Sigmoid colon (tissue), 7 donors: ENCODE measurements around the gene LIMK2. TPM values are rescaled to one million over a fixed set of nuclear protein-coding genes. Genes with fewer than 3 reads are reported as not detected.

Experiments used
- DNase-seq: peaks from one replicate; pipeline ENCODE4 v3.0.0-alpha.2; 2019
- H3K27ac ChIP-seq, 4 donors: fragments of 200-600 bp; sonication (generic); one replicate each; pipeline ENCODE4 v1.5.1; 2016 to 2019; ENCODE audit warnings: mild to moderate bottlenecking in 1 of 4
- H3K27me3 ChIP-seq, 3 donors: fragments of 200-600 bp; sonication (generic); one replicate each; pipeline ENCODE4 v1.5.1; 2019; ENCODE audit warnings: mild to moderate bottlenecking in 1 of 3
- H3K36me3 ChIP-seq, 4 donors: fragments of 200-600 bp; sonication (generic); one replicate each; pipeline ENCODE4 v1.5.1; 2016 to 2019
- H3K4me1 ChIP-seq, 4 donors: fragments of 200-600 bp; sonication (generic); one replicate each; pipeline ENCODE4 v1.5.1; 2017 to 2019
- H3K4me3 ChIP-seq, 4 donors: fragments of 200-600 bp; sonication (generic); one replicate each; pipeline ENCODE4 v1.5.1; 2017 to 2019; ENCODE audit warnings: mild to moderate bottlenecking in 2 of 4, moderate library complexity in 1 of 4
- H3K9me3 ChIP-seq, 4 donors: fragments of 200-600 bp in 3 of 4; sonication (generic) in 3 of 4; one replicate each; pipeline versions ENCODE4 v1.5.1 to v1.6.1; 2013 to 2019
- EP300 ChIP-seq, 4 donors: sonication (generic); formaldehyde crosslinking; IDR thresholded peaks; one replicate each; pipeline ENCODE4 v1.6.1; 2017; ENCODE audit warnings: antibody characterized with exemption in 4 of 4
- POLR2A ChIP-seq, 2 donors: fragments of 450-650 bp; IDR thresholded peaks; one replicate each; pipeline ENCODE4 v1.6.1; 2016; ENCODE audit warnings: antibody characterized with exemption in 2 of 2, mild to moderate bottlenecking in 2 of 2, moderate library complexity in 2 of 2
- POLR2AphosphoS5 ChIP-seq, 4 donors: sonication (generic); formaldehyde crosslinking; IDR thresholded peaks; one replicate each; pipeline ENCODE4 v1.6.1; 2017; ENCODE audit warnings: antibody characterized with exemption in 4 of 4
- WGBS, 2 donors: extraction: QIAGEN DNeasy Blood & Tissue Kit; methylation state at CpG; one replicate each; pipeline ENCODE4 v1.1.7; 2013; 5-methylcytosine and 5-hydroxymethylcytosine counted together
- intact Hi-C: fragments of 100-400 bp; cut with DNase I; formaldehyde crosslinking; loops from one replicate; pipeline ENCODE4 v1.15.1; 2023
- polyA plus RNA-seq, 3 donors: library from polyadenylated mRNA; stranded (reverse); fragments of 200-250 nt; gene quantifications; one replicate each; pipeline ENCODE4 v1.2.3, GENCODE V29; 2013
- total RNA-seq, 4 donors: library from RNA; depleted of rRNA; stranded (reverse); fragments of >200 nt; gene quantifications; one replicate each; pipeline ENCODE4 v1.1.0, GENCODE V29; 2016
- TF ChIP-seq, protein P1 (sequence below), 4 experiments: fragments of 450-650 bp in 3 of 4; fragments of 200-600 bp in 1 of 4; IDR thresholded peaks; one replicate each; pipeline ENCODE4 v1.5.1; 2016 to 2019; ENCODE audit warnings: antibody characterized with exemption in 4 of 4, mild to moderate bottlenecking in 3 of 4, moderate library complexity in 2 of 4
- donor health status: healthy with polysubstance abuse.
- donor health status: Bipolar disorder and iron deficiency.
- donor health status: healthy.

Gene LIMK2
- total and polyA plus RNA-seq, 7 donors = 10.3 to 58.7 (median 20.8) TPM

DNA sequence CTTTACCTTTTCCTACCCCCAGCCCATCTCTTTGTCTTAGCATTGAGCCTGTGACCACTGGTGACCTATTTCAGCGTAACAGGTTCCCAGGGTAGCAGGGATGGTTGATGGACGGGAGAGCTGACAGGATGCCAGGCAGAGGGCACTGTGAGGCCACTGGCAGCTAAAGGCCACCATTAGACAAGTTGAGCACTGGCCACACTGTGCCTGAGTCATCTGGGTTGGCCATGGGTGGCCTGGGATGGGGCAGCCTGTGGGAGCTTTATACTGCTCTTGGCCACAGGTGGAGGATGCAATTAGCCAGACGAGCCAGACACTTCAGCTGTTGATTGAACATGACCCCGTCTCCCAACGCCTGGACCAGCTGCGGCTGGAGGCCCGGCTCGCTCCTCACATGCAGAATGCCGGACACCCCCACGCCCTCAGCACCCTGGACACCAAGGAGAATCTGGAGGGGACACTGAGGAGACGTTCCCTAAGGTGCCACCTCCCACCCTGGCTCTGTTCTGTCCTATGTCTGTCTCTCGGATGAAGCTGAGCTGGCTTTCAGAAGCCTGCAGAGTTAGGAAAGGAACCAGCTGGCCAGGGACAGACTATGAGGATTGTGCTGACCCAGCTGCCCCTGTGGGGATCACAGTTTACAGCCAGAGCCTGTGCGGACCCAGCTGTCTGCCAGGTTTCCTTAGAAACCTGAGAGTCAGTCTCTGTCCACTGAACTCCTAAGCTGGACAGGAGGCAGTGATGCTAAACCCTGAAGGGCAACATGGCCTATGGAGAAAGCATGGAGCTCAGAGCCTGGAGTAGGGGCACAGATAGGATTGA lies 50.4 kb downstream of the LIMK2 start:
- no peak overlapping the region for H3K27ac ChIP-seq
- intact Hi-C loops = no loop called here
- no peak overlapping the region for H3K4me3 ChIP-seq
- no peak for DNase-seq
- H3K27me3 ChIP-seq = no peaks in the 10 kb centered on the region
- 84 to 89% methylated on average over 13 of the region's 13 CpGs for WGBS, 2 donors
- H3K36me3 ChIP-seq = peaks cover 0 to 66% (median 25%) of the 10 kb centered on the region in 4 donors
- TF ChIP-seq POLR2AphosphoS5 (IDR thresholded peaks at IDR 0.05) (no peak), POLR2A (IDR thresholded peaks at IDR 0.05) (no peak), EP300 (IDR thresholded peaks at IDR 0.05) (no peak)
- TF ChIP-seq, protein P1, sequence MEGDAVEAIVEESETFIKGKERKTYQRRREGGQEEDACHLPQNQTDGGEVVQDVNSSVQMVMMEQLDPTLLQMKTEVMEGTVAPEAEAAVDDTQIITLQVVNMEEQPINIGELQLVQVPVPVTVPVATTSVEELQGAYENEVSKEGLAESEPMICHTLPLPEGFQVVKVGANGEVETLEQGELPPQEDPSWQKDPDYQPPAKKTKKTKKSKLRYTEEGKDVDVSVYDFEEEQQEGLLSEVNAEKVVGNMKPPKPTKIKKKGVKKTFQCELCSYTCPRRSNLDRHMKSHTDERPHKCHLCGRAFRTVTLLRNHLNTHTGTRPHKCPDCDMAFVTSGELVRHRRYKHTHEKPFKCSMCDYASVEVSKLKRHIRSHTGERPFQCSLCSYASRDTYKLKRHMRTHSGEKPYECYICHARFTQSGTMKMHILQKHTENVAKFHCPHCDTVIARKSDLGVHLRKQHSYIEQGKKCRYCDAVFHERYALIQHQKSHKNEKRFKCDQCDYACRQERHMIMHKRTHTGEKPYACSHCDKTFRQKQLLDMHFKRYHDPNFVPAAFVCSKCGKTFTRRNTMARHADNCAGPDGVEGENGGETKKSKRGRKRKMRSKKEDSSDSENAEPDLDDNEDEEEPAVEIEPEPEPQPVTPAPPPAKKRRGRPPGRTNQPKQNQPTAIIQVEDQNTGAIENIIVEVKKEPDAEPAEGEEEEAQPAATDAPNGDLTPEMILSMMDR (IDR thresholded peaks at IDR 0.05) = no peak
- H3K9me3 ChIP-seq = no peaks in the 10 kb centered on the region
- H3K4me1 ChIP-seq = no peaks in the 10 kb centered on the region

DNA sequence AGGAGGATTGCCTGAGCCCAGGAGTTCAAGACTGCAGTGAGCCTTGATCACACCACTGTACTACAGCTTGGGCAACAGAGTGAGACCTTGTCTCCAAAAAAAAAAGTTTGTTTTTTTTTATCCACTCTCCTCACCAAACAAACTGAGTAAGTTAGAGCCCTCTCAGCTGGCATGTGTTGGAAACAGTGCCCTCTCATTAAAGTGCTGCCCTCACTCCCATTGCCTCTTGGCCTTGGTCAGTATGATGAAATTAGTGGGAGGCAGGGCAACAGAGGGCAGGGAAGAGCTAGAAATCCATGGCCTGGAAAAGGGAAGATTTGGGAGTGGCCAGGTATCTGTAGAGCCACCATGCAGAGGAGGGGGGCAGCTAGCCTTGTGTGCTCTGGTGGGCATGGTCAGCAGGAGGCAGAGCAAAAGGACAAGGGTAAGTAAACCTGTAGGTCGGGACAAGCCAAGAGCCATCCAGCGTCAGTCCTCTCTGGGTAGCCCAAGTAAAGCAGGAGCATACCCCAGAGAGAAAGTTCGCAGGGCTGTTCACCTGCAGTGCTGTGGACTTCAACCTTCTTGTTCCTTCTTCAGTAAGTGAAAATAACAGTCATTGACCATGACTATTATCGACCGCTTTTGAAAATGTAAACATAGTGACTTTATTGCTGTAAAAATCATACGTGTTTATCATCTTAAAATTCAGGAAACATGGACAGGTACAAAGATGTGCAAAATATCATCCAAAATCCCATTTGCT lies 52.0 kb downstream of the LIMK2 start:
- Histone ChIP-seq H3K36me3 (peaks cover 0 to 68% (median 33%) of the 10 kb centered on the region in 4 donors), H3K4me3 (no peak overlapping the region), H3K9me3 (no peaks in the 10 kb centered on the region), H3K27me3 (no peaks in the 10 kb centered on the region), H3K4me1 (no peaks in the 10 kb centered on the region), H3K27ac (no peak overlapping the region)
- intact Hi-C loops = no loop called here
- 86 to 92% methylated on average over 6 of the region's 6 CpGs for WGBS, 2 donors
- no peak for DNase-seq
- TF ChIP-seq POLR2A (IDR thresholded peaks at IDR 0.05) (no peak), EP300 (IDR thresholded peaks at IDR 0.05) (no peak), POLR2AphosphoS5 (IDR thresholded peaks at IDR 0.05) (no peak)
- TF ChIP-seq, protein P1 (IDR thresholded peaks at IDR 0.05) = no peak

DNA sequence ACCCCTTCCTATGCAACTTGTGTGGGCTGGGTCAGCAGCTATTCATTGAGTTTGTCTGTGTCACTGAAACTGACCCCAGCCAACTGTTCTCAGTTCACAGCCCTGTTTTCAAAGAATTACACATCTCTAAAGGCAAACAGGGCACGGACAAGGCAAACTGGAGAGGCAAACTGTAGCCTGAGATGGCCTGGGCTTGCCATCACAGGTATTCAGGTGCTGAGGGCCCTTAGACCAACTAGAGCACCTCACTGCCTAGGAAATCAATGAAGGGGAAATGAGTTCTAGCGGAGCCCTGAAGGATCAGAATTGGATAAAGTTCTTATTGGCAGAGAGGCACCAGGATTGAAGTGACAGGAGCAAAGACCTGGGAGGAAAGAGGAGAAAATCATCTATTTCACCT lies 56.2 kb downstream of the LIMK2 start:
- TF ChIP-seq, protein P1 (IDR thresholded peaks at IDR 0.05) = no peak
- TF ChIP-seq POLR2AphosphoS5 (IDR thresholded peaks at IDR 0.05) (no peak), EP300 (IDR thresholded peaks at IDR 0.05) (no peak), POLR2A (IDR thresholded peaks at IDR 0.05) (no peak)
- Histone ChIP-seq H3K36me3 (peaks cover 0 to 51% (median 19%) of the 10 kb centered on the region in 4 donors), H3K4me3 (no peak overlapping the region), H3K27ac (no peak overlapping the region), H3K4me1 (peaks cover 0 to 5% (median 0%) of the 10 kb centered on the region in 4 donors), H3K27me3 (no peaks in the 10 kb centered on the region), H3K9me3 (no peaks in the 10 kb centered on the region)
- 96 to 98% methylated on average over 2 of the region's 2 CpGs for WGBS, 2 donors
- intact Hi-C loops = no loop called here
- DNase-seq = no peak

DNA sequence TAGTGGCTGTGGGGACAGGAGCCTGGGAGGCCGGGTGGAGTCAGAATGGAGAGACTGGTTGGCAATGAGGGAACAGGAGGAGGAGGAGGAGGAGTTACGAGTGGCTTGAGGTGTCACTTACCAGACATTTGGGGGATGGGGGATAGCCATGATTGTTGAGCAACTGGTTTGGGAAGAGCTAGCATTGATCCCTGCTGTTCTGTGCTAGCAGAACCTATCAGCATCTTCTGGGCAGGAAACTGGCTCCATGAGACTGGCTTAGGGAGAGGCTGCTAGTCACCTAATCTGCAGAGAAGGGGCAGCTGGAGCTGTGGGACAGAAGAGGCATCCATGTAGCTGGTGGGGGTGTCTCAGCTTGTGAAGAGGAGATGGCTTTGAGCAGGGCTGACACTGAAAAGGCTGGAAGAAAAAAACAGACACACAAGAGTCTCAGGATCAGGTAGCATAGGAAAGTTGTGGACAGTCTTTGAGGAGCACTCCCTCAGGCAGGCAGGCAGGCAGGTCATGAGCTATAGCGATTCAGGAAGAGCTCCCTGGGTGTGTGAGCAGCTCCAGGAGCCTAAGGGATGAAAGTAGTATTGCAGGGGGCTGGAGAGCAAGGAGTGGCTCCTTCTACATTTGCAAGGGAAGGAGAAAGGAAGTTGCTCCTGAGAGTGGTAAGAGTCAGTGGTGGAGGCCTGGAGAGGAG lies 57.9 kb downstream of the LIMK2 start:
- no peak overlapping the region for H3K27ac ChIP-seq
- WGBS, 2 donors = 61 to 85% methylated on average over 2 to 3 of the region's 3 CpGs
- no peak overlapping the region for H3K4me3 ChIP-seq
- peaks cover 1 to 58% (median 16%) of the 10 kb centered on the region in 4 donors for H3K36me3 ChIP-seq
- TF ChIP-seq, protein P1 (IDR thresholded peaks at IDR 0.05) = no peak
- no peak for TF ChIP-seq POLR2A (IDR thresholded peaks at IDR 0.05)
- no peak for TF ChIP-seq POLR2AphosphoS5 (IDR thresholded peaks at IDR 0.05)
- TF ChIP-seq EP300 (IDR thresholded peaks at IDR 0.05) = no peak
- H3K27me3 ChIP-seq = no peaks in the 10 kb centered on the region
- peaks cover 0 to 5% (median 0%) of the 10 kb centered on the region in 4 donors for H3K4me1 ChIP-seq
- no peak for DNase-seq
- H3K9me3 ChIP-seq = no peaks in the 10 kb centered on the region
- intact Hi-C loops = loop anchor here (5.0 kb wide), 1 partner anchor 58 kb away; the partner anchor contains the start of gene LIMK2
